HG03066 (cell line): Measurements from ENCODE around the gene BBS1.
"Not testable (repeated sequence)": the region's sequence is repeated elsewhere in the genome, so short reads cannot be mapped to it uniquely, and the experiment has no call there.

Experiments used
- ATAC-seq: cut with Tn5 transposase; IDR thresholded peaks from one replicate; pipeline ENCODE4 v1.9.1; 2021; ENCODE audit warnings: low read depth; ENCODE audit not compliant: unreplicated experiment

Gene BBS1

GRCh38 chr11:66510271-66510989 lies at the start of gene BBS1:
Gene BBS1, plus strand, starts transcription at chr11:66510635. Its CDS starts 25 bp downstream, at chr11:66510660.
- peak; percentile 76 for ATAC-seq

- no peak for ATAC-seq
Measured at GRCh38 chr11:66462010-66462409, 48.4 kb upstream of the BBS1 start.

GRCh38 chr11:66462911-66463310 lies 47.5 kb upstream of the BBS1 start:
- ATAC-seq = no peak

GRCh38 chr11:66464116-66464515 lies 46.3 kb upstream of the BBS1 start:
- ATAC-seq = not testable (repeated sequence)

- ATAC-seq = no peak
Measured at GRCh38 chr11:66464916-66465315, 45.5 kb upstream of the BBS1 start.

- no peak for ATAC-seq
Measured at GRCh38 chr11:66465373-66466224, 44.8 kb upstream of the BBS1 start.

GRCh38 chr11:66466225-66467033 lies 44.0 kb upstream of the BBS1 start, which contains the start of gene PELI3:
Gene PELI3, plus strand, starts transcription at chr11:66466905. Its CDS starts 1,224 bp downstream, at chr11:66468129.
- peak; percentile 74 for ATAC-seq

GRCh38 chr11:66467034-66467659 lies 43.3 kb upstream of the BBS1 start:
- peak; percentile 43 for ATAC-seq

GRCh38 chr11:66467756-66468155 lies 42.7 kb upstream of the BBS1 start:
- no peak for ATAC-seq

- no peak for ATAC-seq
Measured at GRCh38 chr11:66468691-66469090, 41.7 kb upstream of the BBS1 start.

GRCh38 chr11:66469441-66469840 lies 41.0 kb upstream of the BBS1 start:
- ATAC-seq = no peak

GRCh38 chr11:66470015-66470414 lies 40.4 kb upstream of the BBS1 start:
- no peak for ATAC-seq

- no peak for ATAC-seq
Measured at GRCh38 chr11:66471142-66471541, 39.3 kb upstream of the BBS1 start.

GRCh38 chr11:66472054-66472453 lies 38.4 kb upstream of the BBS1 start:
- ATAC-seq = no peak

GRCh38 chr11:66473167-66473566 lies 37.3 kb upstream of the BBS1 start:
- ATAC-seq = no peak

GRCh38 chr11:66473608-66474515 lies 36.6 kb upstream of the BBS1 start:
- no peak for ATAC-seq

GRCh38 chr11:66475349-66476172 lies 34.9 kb upstream of the BBS1 start:
- no peak for ATAC-seq

- ATAC-seq = no peak
Measured at GRCh38 chr11:66476173-66476840, 34.1 kb upstream of the BBS1 start.
